NCI-H1436 (cell line): ENCODE data around the gene GRM5.

Source experiments
- DNase-seq: peaks from one replicate; lab custom pipeline; 2025; lab: John Stamatoyannopoulos, UW

Gene GRM5

GRCh38 chr11:88701816-88702215, 364.0 kb downstream of the GRM5 start:
- no peak for DNase-seq

GRCh38 chr11:88697139-88697538, 368.6 kb downstream of the GRM5 start:
- no peak for DNase-seq

GRCh38 chr11:88695689-88696414, 369.9 kb downstream of the GRM5 start:
- no peak for DNase-seq

GRCh38 chr11:88692306-88693086, 373.3 kb downstream of the GRM5 start:
- DNase-seq = no peak

- DNase-seq = no peak
These were observed 376.1 kb downstream of the GRM5 start for GRCh38 chr11:88689548-88690240.

GRCh38 chr11:88683024-88683423, 382.8 kb downstream of the GRM5 start:
- DNase-seq = no peak

- DNase-seq = no peak
These were observed 385.0 kb downstream of the GRM5 start for GRCh38 chr11:88680806-88681205.

GRCh38 chr11:88666364-88666763, 399.4 kb downstream of the GRM5 start:
- DNase-seq = no peak

- no peak for DNase-seq
These were observed 408.6 kb downstream of the GRM5 start for GRCh38 chr11:88657076-88657738.

GRCh38 chr11:88656283-88656682, 409.5 kb downstream of the GRM5 start:
- no peak for DNase-seq

- DNase-seq = no peak
These were observed 410.1 kb downstream of the GRM5 start for GRCh38 chr11:88655656-88656055.

- DNase-seq = no peak
These were observed 410.6 kb downstream of the GRM5 start for GRCh38 chr11:88655196-88655595.

GRCh38 chr11:88651556-88651955, 414.2 kb downstream of the GRM5 start:
- DNase-seq = no peak

- no peak for DNase-seq
These were observed 421.1 kb downstream of the GRM5 start for GRCh38 chr11:88644724-88645123.

- no peak for DNase-seq
These were observed 433.6 kb downstream of the GRM5 start for GRCh38 chr11:88632163-88632562.

- DNase-seq = no peak
These were observed 434.3 kb downstream of the GRM5 start for GRCh38 chr11:88631497-88631896.

GRCh38 chr11:88629496-88629895, 436.3 kb downstream of the GRM5 start:
- no peak for DNase-seq

GRCh38 chr11:88626216-88626615, 439.6 kb downstream of the GRM5 start:
- DNase-seq = no peak

- no peak for DNase-seq
These were observed 442.3 kb downstream of the GRM5 start for GRCh38 chr11:88623531-88623930.

- DNase-seq = no peak
These were observed 445.1 kb downstream of the GRM5 start for GRCh38 chr11:88620568-88621130.

GRCh38 chr11:88619656-88620385, 446.0 kb downstream of the GRM5 start:
- DNase-seq = no peak
